ENCODE results near the gene TMEM171.
A peak's percentile ranks its signal among the peaks of the same experiment; 100 is the strongest.

GRCh38 chr5:73093943-73094342, 26.4 kb upstream of the TMEM171 start:
- TF ChIP-seq EZH2 (IDR thresholded peaks at IDR 0.05) (no peak), FOSL1 (IDR thresholded peaks at IDR 0.05; ENCODE audit: low read depth) (peak; percentile 66), EGR1 (IDR thresholded peaks at IDR 0.05; ENCODE audit: low read depth) (0 out of 2 replicates have a peak, but pooled peaks have one; percentile 12), POLR2A (IDR thresholded peaks at IDR 0.05; ENCODE audit: borderline replicate concordance, extremely low read depth, insufficient read depth, insufficient read length) (no peak), CTCF (IDR thresholded peaks at IDR 0.05 in 2 of 3, conservative IDR thresholded peaks at IDR 0.05 in 1 of 3; ENCODE audit: borderline replicate concordance in 1 of 3, insufficient read depth in 1 of 3, low read depth in 2 of 3, low read length in 2 of 3) (no peak), TCF7L2 (IDR thresholded peaks at IDR 0.05; ENCODE audit: borderline replicate concordance, extremely low read depth, insufficient read depth, insufficient read length) (no peak), YY1 (IDR thresholded peaks at IDR 0.05; ENCODE audit: extremely low read depth, insufficient replicate concordance, low read depth, low read length) (no peak), ZFX (IDR thresholded peaks at IDR 0.05) (no peak), CBX3 (IDR thresholded peaks at IDR 0.05; ENCODE audit: low read depth) (no peak; the same call in 1 of the 2 replicates), ELF1 (IDR thresholded peaks at IDR 0.05; ENCODE audit: borderline replicate concordance, low read depth) (no peak), SP1 (IDR thresholded peaks at IDR 0.05; ENCODE audit: low read depth) (peak; percentile 41; the same call in 1 of the 2 replicates), EZH2phosphoT487 (IDR thresholded peaks at IDR 0.05; ENCODE audit: borderline replicate concordance) (no peak)

All from HCT116 (cell line).